Testis (tissue), 3 donors: Measurements from ENCODE around the gene OTOF. TPM values are rescaled to one million over a fixed set of nuclear protein-coding genes. Genes with fewer than 3 reads are reported as not detected.

ENCODE experiments used
- DNase-seq: peaks from one replicate; pipeline ENCODE4 v3.0.0-alpha.2; 2019
- H3K27ac ChIP-seq, 2 donors: fragments of 200-600 bp; sonication (generic); one replicate each; pipeline ENCODE4 v1.5.1; 2019
- H3K27me3 ChIP-seq: fragments of 200-600 bp; sonication (generic); one replicate; pipeline ENCODE4 v1.5.1; 2019
- H3K36me3 ChIP-seq: fragments of 200-600 bp; sonication (generic); one replicate; pipeline ENCODE4 v1.5.1; 2017; ENCODE audit warnings: low read depth; ENCODE audit errors: missing control alignments
- H3K4me1 ChIP-seq: fragments of 200-600 bp; sonication (generic); one replicate; pipeline ENCODE4 v1.5.1; 2019
- H3K4me3 ChIP-seq, 2 donors: fragments of 200-600 bp; sonication (generic); one replicate each; pipeline ENCODE4 v1.5.1; 2017 to 2019
- H3K9me3 ChIP-seq: fragments of 200-600 bp; sonication (generic); one replicate; pipeline ENCODE4 v1.5.1; 2017
- POLR2A ChIP-seq: fragments of 450-650 bp; IDR thresholded peaks from one replicate; pipeline ENCODE4 v1.6.1; 2017; ENCODE audit warnings: antibody characterized with exemption, mild to moderate bottlenecking, moderate library complexity
- WGBS, 2 donors: methylation state at CpG; one replicate each; pipeline ENCODE4 v1.1.5; 2018; 5-methylcytosine and 5-hydroxymethylcytosine counted together
- intact Hi-C: fragments of 100-400 bp; cut with DNase I; formaldehyde crosslinking; loops from one replicate; pipeline ENCODE4 v1.15.1; 2023; ENCODE audit warnings: low total_unique reads
- polyA plus RNA-seq: library from polyadenylated mRNA; stranded (reverse); fragments of 350-450 nt; fragmentation: Illumina TruSeq; extraction: RNeasy Lipid Tissue Mini Kit (QIAGEN cat#74804); gene quantifications from one replicate; pipeline ENCODE4 v1.2.3, GENCODE V29; 2014; ENCODE audit warnings: low read depth, low replicate concordance; ENCODE audit not compliant: insufficient read depth
- total RNA-seq, 2 donors: library from RNA; depleted of rRNA; stranded (reverse); fragments of >200 nt; gene quantifications; one replicate each; pipeline ENCODE4 v1.2.3, GENCODE V29; 2016
- TF ChIP-seq, protein P1 (sequence below), 3 experiments: fragments of 450-650 bp in 2 of 3; fragments of 200-600 bp in 1 of 3; sonication (generic) in 1 of 3; IDR thresholded peaks; one replicate each; pipeline ENCODE4 v1.5.1; 2016 to 2019; ENCODE audit warnings: antibody characterized with exemption in 3 of 3, mild to moderate bottlenecking in 2 of 3, moderate library complexity in 1 of 3

Gene OTOF
- total and polyA plus RNA-seq, 3 donors from 2014 or later = 1.6 to 2.2 (median 1.7) TPM

DNA sequence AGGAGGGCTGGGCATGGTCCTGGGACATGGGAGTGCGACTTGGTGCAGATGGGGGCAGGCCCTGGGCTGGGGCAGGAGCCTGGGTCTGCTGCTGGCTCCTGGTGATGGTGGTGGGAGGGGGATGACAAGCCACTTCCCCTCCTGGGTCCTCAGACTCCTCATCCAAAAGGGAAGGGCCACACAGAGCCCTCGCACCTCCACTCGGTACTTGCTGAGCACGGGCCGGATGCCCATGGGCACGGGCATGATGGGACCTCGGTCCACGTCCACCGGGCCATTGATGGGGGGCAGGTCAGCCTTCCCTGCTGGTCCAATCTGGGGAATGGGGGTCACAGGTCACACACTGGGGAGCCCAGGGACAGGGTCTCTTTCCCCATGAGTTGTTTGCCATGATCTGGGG lies 4.1 kb downstream of the OTOF start:
- no peak for TF ChIP-seq POLR2A
- TF ChIP-seq, protein P1, sequence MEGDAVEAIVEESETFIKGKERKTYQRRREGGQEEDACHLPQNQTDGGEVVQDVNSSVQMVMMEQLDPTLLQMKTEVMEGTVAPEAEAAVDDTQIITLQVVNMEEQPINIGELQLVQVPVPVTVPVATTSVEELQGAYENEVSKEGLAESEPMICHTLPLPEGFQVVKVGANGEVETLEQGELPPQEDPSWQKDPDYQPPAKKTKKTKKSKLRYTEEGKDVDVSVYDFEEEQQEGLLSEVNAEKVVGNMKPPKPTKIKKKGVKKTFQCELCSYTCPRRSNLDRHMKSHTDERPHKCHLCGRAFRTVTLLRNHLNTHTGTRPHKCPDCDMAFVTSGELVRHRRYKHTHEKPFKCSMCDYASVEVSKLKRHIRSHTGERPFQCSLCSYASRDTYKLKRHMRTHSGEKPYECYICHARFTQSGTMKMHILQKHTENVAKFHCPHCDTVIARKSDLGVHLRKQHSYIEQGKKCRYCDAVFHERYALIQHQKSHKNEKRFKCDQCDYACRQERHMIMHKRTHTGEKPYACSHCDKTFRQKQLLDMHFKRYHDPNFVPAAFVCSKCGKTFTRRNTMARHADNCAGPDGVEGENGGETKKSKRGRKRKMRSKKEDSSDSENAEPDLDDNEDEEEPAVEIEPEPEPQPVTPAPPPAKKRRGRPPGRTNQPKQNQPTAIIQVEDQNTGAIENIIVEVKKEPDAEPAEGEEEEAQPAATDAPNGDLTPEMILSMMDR (IDR thresholded peaks at IDR 0.05) = no peak
- 99 to 100% methylated on average over 1 to 9 of the region's 9 CpGs for WGBS, 2 donors
- intact Hi-C loops = no loop called here
- Histone ChIP-seq H3K9me3 (no peaks in the 10 kb centered on the region), H3K4me1 (no peaks in the 10 kb centered on the region), H3K27ac (no peak overlapping the region), H3K4me3 (no peak overlapping the region), H3K27me3 (no peaks in the 10 kb centered on the region), H3K36me3 (no peaks in the 10 kb centered on the region)
- DNase-seq = no peak

DNA sequence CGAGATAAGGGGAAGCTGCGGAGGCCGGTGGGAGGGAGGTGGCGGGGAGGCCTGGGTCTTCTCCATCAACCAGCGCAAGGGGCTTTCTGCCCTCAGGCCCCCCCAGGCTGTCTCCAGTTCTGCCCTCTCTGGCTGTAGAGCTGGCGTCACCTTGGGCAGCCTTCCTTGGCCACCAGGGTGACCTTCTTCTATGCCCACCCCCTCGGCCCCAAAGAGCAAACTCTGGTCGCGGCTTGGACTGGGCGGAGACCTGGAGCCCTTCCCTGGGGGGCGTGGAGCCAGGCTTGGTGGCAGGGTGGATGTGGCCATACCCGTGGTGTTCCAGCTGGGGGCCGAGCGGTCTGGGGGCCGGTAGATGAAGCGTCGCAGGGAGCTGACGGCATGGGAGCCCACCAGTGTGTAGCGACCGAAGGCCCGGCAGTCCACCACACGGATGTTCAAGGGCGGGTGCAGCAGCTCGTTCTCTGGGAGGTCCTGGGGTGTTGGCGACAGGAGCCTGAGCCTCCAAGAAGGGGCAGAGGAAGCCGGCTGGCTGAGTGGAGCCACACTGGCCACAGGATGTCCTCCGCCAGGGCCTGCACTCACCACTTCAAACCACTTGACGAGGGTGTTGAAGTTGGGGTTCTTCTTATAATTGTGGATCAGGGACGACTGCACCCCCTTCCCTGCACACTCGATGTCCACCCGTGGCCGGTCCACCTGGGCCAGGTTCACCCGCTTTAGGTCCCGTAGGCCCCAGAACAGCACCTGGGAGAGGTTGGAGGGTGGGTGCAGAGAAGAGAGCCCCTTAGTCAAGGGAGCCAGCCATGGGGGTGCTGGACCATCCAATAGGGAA lies 4.9 kb downstream of the OTOF start:
- H3K27ac ChIP-seq = no peak overlapping the region
- no peaks in the 10 kb centered on the region for H3K27me3 ChIP-seq
- H3K4me3 ChIP-seq = no peak overlapping the region
- 93% methylated on average over 20 to 34 of the region's 34 CpGs for WGBS, 2 donors
- intact Hi-C loops = no loop called here
- H3K9me3 ChIP-seq = no peaks in the 10 kb centered on the region
- no peaks in the 10 kb centered on the region for H3K4me1 ChIP-seq
- TF ChIP-seq POLR2A = no peak
- TF ChIP-seq, protein P1 (IDR thresholded peaks at IDR 0.05) = no peak
- no peaks in the 10 kb centered on the region for H3K36me3 ChIP-seq
- DNase-seq = no peak

DNA sequence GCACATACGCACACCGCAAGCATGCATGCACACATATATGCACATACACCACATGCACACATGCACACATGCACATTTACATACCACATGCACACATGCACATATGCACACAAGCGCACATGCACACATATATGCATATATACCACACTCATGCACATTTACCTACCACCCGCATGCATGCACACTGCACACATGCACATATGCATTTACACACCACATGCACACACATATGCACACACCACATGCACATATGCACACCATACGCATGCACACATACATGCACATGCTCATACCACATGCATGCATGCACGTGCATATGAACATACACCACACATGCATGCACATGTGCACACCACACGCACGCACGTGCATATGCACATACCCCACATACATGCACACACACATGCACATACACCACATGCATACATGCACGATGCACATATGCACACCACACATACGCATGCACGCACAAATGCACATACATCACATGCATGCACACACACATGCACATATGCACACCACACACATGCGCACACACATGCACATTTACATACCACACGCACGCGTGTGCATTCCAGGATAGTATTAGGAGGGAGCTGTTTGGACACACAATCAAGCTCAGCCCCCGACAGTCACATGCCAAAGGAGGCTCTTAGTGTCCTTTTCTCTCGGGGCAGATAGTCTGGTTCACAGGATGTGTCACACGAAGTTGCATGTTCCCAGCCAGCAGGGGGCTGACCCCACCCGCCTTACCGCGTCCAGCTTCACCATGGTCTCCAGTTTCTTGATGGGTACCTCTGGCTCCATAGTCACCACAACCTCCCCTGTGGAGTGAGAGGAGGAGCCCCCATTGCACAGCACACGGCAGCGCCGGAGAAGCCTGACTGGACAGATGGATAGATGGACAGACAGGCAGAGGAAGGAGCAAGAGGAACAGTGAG lies 5.9 kb downstream of the OTOF start:
- Histone ChIP-seq H3K4me1 (no peaks in the 10 kb centered on the region), H3K4me3 (no peak overlapping the region), H3K36me3 (no peaks in the 10 kb centered on the region), H3K27ac (no peak overlapping the region), H3K27me3 (no peaks in the 10 kb centered on the region), H3K9me3 (no peaks in the 10 kb centered on the region)
- TF ChIP-seq, protein P1 (IDR thresholded peaks at IDR 0.05) = no peak
- TF ChIP-seq POLR2A = no peak
- no peak for DNase-seq
- intact Hi-C loops = no loop called here
- 86 to 89% methylated on average over 21 to 25 of the region's 25 CpGs for WGBS, 2 donors

DNA sequence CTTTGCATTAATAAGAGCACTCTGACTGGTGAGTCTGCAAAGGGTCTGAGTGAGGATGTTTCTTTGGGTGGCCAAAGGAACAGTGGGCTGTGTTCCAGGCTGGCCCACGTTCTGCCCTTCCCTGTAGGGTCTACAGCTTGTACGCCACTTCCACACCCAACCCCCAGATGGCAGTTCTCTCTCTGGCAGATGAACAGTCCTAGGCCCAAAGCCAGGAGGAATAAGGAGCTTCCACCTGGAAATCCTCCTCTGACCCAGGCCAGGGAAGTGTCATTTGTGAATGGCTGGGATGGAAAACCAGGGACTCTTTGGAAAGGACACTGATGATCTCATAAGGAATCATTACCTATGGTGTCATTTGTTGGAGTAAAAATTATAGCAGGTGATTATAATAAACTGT lies 6.6 kb downstream of the OTOF start:
- intact Hi-C loops = no loop called here
- Histone ChIP-seq H3K27ac (no peak overlapping the region), H3K4me1 (no peaks in the 10 kb centered on the region), H3K36me3 (no peaks in the 10 kb centered on the region), H3K27me3 (no peaks in the 10 kb centered on the region), H3K9me3 (no peaks in the 10 kb centered on the region), H3K4me3 (no peak overlapping the region)
- no peak for DNase-seq
- TF ChIP-seq, protein P1 (IDR thresholded peaks at IDR 0.05) = no peak
- no peak for TF ChIP-seq POLR2A
- WGBS, 2 donors = 53 to 56% methylated on average over 2 of the region's 2 CpGs
